Hematopoietic multipotent progenitor cell treated with erythropoietin and hydrocortisone succinate and interleukin-3 and kit ligand, for 6 days (in vitro differentiated cells): ENCODE measurements around the gene PNPLA1.
A peak's percentile ranks its signal among the peaks of the same experiment; 100 is the strongest.

ENCODE experiments used
- DNase-seq: peaks from one replicate; pipeline ENCODE4 v3.0.0-alpha.2; 2015

The PNPLA1 gene

DNA sequence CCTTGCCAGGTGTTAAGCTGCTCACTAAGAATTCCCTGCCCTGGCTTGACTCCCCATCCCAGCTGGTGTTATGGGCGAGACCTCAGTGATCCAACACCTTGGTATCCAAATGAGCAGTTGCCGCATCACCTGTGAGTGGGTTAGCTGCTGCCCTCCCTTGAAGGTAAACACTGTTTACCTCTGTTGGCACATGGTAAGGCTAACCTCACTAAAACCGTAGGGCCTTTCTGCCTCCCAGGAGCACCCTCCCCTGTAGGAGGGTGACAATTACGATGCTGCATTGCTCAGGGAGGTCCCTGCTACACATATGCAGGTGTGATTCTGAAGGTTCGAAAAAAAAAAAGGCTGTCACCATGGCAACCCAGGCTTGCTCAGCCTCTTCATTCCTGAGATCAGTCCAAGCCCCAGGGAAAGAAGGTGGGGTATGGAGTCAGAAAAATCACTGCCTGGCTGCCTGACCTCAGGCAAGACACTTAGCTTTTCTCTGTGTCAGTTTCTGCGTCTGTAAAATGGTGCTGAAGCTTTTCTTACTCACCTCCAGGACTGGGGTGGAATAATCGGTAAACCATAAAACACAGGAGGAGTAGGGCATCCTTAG is 19.5 kb downstream of the PNPLA1 start:
- DNase-seq = no peak

DNA sequence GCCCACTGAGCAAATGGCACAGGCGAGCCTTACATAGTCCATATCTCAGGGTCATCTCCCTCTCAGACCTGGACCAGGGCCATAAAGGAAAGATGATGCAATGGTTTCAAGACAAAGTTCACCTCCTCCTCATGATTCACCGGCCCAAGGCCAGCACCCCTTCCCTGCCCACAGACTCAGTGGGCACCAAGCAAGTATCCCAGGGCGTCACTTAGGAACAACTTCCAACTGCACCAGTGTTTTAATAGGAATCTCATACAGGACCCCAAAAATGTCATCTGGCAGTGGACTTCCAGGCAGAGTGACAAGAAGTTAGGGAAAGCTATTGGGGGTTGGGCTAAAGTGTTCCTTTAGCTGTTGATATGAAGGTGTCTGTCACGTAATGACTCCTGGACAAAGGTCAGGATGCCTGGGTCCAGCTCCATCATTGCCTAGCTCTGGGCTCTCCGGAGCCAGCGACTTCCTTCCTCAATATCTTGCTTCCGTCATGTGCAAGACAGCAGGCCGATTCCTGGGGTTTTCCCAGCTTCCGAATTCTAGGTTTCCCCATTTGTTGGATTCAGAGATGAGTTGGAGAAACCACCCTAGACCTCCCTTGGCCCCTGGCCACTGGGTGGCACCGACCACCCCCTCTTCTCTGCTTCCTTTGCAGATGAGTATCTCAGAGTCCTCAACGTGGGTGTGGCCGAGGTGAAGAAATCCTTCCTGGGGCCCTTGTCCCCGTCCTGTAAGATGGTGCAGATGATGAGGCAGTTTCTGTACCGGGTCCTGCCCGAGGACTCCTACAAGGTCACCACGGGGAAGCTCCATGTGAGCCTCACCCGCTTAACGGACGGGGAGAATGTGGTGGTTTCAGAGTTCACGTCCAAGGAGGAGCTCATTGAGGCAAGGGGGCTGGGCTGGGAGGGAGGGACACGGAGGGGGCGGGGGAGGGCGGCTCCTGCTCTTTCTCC is 21.1 kb downstream of the PNPLA1 start:
- DNase-seq = peak; percentile 65

DNA sequence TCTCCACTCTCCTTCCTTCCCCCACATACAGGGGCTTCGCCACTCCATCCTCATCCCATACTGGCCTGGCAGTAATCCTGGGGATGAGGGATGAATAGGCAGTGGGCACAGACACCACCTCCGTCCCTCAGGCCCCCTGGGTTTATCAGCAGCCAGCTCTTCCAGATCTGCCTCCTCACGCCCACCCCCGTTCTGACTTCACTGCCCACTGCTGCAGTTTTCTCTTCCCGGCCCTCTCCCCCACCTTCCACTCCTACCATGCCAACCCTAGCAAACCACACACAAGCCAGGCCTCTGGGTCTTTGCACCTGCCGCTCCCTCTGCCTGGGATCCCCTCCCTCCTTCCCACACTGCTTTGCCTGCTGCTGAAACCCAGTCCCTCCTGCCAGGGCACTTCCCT is 22.3 kb downstream of the PNPLA1 start:
- DNase-seq = no peak

DNA sequence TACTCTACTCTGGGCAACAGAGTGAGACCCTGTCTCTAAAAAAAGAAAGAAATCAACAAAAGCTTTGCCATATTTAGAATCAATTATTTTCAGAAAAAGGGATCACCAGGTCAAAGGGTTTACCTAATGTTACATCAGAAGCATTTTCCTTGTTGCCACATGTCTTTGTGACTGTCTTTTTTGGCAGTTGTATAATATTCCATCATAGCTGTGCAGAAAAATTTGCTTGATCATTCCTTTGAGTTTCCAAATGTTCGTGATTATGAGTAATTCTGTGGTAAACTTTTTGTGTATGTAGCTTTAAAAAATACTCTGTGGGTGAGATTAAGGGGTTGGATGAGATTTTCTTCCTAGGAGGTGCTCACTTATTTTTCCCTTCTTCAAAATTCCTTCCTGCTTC is 26.4 kb downstream of the PNPLA1 start:
- DNase-seq = no peak

DNA sequence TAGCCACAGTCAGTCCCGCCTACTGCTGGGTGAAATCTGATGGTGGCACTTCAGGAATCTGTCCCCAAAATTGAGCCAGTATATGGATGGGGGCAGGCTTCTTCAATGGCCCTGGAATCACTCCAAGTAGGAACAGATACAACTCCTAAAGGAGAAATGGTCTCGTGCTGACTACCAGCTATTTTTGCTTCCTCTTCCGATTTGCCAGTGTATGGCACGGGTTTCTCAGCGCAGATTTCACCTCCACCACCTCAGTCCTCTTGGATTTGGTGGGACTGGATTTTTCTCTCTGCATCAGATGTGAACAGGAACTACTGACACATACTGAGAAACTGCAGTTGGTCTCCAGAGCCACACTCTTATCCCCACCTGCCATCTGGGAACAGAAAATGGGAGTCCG is 27.2 kb downstream of the PNPLA1 start:
- DNase-seq = no peak

DNA sequence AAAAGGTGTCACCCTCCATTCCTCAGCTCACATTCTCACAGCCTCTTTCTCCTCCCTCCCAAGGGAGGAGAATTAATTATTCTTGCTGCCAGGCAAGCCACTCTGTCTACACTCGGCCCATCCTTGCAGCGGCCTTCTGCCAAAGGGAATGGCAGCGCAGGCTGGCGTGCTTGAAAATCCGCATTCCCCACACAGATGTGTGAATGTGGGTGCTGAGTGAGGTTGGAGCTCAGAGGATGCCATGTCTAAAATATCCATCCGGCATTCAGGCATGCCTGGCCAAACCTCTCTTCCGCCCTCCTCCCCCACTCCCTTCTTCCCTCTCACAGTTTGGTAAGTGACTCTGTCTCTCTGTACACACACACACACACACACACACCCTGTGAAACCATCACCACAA is 27.7 kb downstream of the PNPLA1 start:
- no peak for DNase-seq

DNA sequence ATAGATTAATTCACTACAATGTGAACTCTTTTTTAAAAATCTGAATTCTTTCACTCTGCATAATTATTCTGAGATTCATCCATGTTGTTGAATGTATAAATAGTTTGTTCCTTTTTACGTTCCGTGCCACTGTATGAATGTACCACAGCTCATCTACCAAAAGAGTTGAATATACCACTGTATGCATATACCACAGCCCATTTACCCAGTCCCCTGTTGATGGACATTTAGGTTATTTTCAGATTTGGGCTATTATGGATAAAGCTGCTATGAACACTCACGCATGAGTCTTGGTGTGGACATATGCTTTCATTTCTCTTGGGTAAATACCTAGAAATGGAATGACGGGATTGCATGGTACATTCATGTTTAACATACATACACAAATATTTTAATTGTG is 28.2 kb downstream of the PNPLA1 start:
- no peak for DNase-seq

DNA sequence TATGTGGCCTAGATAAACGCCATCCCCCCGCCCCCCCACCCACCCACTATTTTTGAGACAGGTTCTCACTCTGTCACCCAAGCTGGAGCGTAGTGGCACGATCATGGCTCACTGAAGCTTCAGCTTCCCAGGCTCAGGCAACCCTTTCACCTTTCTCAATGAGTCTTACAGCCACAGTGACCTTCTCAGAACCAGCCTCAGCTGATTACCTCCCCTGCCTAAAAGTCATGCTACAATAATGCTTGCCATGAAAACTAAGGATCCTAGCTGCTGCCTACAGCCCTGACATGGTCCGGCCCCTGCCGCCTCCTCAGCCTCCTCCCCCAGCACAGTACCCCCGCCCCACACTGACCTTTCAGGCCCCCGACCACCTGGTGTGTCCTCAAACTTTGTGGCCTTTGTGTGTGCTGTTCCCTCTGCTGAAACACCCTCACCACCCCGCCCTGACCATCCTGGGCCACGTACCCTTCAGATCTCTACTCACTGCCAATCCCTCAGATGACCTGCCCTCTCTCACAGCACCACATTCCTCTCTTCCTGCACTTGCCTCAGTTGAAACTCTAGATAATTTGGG is 31.3 kb downstream of the PNPLA1 start:
- no peak for DNase-seq

DNA sequence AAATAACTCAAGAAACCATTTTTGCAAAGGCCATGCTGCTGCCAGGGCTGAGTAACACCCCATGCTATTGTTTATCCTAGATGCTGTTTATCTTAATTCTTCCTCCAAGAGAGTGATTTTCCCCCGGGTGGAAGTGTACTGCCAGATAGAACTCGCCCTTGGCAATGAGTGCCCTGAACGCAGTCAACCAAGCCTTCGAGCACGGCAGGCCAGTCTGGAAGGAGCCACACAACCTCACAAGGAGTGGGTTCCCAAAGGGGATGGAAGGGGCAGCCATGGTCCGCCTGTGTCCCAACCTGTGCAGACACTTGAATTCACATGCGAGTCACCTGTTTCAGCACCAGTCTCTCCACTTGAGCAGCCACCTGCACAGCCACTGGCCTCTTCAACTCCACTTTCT is 31.9 kb downstream of the PNPLA1 start:
- no peak for DNase-seq

DNA sequence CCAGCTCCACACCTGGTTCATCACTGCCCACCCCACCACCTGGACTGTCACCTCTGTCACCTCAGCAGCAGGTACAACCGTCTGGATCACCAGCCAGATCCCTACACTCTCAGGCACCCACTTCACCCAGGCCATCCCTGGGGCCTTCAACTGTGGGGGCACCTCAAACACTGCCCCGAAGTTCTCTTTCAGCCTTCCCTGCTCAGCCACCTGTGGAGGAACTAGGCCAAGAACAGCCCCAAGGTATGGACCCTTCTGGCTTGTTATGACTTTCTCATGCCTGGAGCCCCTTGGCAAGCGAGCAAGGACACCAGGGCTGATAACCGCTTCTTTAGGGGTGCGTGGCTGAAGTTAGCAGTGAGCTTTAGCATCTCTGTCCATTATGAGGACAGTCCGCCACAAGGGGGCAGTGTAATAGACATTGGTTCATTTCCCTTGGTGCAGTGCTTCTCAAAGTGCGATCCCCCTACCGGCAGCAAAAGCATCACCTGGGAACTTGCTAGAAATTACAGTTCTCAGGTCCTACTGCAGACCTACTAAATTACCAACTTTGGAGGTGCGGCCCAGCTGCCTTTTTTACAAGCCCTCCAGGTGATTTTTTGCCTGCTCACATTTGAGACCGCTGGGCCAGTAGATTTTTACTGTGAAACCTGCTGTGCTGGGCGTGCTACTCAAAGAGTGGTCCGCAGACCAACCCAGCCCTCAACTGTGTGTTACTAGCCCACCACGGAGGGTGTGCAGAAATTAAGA is 32.5 kb downstream of the PNPLA1 start:
- peak; percentile 98 for DNase-seq

DNA sequence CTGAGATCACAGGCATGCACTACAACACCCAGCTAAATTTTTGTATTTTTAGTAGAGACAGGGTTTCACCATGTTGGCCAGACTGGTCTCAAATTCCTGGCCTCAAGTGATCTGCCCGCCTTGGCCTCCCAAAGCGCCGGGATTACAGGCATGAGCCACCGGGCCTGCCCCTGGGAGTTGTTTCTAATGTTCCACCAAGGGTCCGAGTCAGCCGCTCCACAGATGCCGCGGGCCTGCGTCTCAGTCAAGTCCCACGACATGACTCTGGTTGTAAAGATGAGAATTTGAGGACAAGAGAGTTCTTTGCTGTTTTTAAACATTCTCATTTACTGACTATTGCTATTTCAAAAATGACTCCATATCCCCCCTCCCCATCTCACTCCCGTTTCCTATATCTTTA is 36.0 kb downstream of the PNPLA1 start:
- no peak for DNase-seq

DNA sequence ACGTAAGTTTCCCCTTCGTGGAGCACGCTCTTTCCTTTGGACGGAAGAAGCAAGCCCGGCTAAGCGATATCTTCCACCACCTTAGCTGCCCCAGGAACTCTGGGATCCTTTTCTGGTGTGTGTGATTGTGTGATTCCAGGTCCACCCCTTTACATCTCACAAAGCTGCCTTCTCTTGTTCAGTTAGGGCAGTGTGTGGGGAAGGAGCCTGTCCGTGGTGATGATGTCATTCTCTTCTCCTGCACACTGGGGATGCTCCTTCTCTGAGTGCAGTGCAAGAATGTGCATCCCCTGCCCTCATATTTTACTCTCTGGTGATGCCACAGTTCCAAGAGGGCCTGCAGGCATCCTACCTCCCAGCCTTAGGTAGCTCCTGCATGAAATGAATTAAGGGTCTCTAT is 36.5 kb downstream of the PNPLA1 start:
- DNase-seq = no peak

DNA sequence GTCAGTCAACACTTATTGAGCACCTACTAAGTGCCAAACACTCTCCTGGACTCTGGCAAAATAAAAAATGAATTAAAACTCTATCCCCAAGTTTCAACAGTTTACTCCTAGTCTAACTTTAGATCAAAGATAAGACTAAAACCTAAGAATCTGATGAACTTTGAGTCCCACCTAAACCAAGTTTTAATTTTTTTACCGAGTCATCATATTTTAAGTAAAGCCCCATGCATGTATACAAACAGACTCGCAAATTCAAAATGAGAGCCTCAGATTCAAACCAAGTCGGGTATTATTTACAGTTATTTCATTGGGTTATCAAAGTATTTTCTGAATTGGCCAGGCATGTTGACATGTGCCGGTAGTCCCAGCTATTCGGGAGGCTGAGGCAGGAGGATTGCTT is 38.7 kb downstream of the PNPLA1 start:
- DNase-seq = no peak

DNA sequence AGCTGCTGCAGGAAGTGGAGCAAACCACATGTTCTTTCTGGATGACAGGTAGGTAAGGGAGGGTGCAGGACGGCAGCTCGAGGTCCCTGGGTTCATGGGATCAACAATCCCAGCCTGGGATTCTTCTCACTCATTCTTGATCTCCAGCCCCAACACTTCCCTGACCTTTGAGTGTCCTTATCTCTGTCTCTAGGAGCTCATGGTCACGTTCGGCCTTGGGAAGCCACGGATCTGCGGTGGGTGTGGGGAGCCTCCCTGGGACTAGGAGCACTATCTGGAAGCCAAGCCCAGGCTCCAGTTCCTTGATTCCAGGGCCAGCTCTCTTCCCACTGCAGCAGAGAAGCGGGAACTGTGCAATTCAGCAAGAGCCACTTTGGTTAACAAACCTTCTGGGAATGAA is 39.3 kb downstream of the PNPLA1 start:
- no peak for DNase-seq

DNA sequence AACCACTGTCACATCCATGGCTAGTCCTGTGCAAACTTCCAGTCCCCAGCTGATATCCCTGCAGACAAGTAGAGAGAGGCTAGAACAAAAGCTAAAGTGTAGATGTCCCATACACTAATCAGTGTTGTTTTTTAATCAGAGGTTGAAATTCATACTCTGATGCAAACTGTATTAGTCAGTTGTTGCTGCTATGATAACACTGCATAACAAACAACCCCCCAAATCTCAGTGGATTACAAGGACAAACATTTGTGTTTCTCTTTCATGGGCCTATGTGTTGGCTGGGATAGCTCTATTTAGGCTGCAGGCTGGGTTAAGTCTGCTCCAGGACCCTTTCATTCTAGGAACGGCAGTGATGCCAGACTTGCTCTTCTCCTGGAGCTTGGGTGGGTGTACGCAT is 40.0 kb downstream of the PNPLA1 start:
- no peak for DNase-seq

DNA sequence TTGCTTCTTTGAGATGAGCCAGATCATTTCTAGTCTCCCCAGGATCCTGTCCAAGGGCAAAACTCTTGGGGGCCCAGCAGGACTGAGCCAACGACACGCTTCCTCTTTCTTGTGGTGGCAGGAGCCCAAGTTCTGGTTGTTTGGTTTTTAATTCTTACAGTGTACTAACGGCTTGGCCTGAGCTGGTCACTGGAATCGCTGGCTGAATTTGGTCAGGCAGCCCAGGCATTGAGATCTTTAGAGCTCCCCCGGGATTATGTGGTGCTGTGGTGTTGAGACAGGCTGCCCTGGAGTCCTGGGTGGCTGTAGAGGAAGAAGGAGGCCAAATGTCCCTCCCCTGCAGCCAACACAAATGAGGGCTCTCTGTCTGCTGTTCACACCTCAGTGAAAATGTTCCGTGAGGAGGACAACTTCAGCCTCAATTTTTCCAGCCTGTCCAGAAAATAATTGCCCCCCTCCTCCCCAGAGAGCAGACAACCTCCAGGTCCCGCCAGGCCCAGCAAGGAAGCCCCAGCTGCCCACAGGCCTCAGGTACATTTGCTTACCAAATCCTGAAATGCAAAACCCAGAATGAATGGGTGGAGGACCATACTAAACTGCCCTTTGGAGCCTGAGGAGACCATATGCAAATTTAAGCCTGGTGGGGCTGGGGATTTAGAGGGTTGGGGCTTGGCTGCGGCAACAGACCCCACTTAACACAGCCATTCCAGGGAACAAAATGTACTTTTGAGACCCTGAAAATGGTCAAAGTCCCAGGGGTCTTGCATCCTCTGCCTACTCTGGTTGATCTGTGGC is 43.2 kb downstream of the PNPLA1 start:
- DNase-seq = peak; percentile 67

DNA sequence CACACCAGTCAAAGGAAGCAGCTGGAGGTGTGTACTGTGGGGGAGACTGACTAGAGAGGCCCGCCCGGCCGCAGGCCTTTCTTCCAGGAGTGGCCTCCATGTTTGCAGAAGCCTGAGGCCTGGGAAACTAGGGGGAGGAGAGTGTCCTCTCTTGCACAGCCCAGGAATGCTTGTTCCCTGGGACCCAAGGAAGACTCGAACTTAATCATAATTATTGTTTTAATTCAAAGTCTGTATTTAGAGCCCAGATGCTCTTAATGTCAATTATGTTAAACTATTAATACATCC is 43.7 kb downstream of the PNPLA1 start:
- no peak for DNase-seq

DNA sequence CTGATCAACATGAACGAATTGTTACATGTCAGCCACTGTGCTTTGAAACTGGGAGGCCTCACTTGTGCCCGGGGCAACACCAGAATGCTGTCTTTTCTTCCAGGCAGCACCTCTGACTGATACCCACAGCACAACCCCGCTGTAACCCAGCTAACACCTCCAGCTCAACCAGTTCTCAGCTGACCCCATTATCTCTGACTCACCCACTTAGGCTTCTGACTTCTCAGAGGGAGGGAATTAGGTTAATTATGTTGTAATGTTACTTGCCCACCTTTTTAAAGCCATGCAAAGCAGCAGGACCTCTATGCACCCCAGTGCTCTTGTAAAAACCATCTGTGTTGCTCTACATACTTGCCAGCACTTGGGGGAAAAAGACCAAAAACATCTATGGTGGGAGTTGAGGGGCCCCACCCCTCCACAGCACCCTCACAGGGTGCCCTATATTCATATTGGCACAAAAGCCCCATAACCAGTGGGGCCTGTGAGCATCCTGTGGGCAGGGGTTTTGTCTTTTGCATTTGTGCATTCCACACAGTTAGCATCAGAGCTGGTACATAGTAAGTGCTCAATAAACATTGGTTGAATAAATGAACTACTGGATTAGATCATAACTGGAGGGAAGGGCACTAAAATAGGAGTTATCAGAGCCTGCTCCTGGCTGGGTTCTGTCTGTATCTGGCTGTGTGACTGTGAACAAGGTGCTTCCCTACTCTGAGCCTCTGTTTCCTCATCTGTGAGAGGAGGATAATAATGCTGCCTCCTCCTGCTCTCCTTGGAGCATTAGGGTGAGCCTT is 44.6 kb downstream of the PNPLA1 start:
- DNase-seq = no peak

DNA sequence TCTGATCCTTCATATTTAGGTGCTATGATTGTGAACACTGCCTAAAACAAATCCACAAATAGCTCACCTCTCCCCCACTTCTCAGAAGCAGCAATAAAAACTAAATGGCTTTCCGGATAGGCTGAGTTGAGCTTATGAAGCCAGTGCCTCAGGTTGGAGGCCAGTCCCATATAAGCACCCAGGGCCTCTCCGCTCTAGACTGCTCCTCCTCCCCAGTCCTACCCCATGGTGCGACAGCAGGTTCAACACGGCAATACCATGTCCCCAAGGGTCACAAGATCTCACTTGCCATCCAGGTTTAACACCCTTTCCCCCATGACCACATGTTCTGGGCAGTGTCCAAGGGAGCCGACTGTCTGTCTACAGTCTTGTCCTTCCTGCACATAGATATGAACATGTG is 46.1 kb downstream of the PNPLA1 start:
- DNase-seq = no peak

DNA sequence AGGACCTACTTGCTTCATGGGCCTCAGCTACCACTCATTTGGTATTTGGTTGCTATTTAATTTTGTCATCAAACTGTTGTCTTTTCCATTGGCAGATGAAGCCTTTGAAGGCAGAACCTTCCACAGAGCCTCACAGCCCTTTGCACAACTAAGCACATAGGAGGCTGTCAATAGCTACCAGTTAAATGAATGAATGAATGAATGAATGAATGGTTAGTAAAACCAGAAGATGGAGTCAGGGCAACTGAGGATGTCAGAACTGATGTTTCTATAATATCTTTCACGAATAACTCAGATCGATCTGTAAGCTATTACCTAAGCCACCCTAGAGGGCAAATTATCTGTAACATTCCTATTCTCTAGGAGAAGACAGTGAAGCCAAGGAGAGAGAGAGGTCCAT is 47.8 kb downstream of the PNPLA1 start:
- no peak for DNase-seq

DNA sequence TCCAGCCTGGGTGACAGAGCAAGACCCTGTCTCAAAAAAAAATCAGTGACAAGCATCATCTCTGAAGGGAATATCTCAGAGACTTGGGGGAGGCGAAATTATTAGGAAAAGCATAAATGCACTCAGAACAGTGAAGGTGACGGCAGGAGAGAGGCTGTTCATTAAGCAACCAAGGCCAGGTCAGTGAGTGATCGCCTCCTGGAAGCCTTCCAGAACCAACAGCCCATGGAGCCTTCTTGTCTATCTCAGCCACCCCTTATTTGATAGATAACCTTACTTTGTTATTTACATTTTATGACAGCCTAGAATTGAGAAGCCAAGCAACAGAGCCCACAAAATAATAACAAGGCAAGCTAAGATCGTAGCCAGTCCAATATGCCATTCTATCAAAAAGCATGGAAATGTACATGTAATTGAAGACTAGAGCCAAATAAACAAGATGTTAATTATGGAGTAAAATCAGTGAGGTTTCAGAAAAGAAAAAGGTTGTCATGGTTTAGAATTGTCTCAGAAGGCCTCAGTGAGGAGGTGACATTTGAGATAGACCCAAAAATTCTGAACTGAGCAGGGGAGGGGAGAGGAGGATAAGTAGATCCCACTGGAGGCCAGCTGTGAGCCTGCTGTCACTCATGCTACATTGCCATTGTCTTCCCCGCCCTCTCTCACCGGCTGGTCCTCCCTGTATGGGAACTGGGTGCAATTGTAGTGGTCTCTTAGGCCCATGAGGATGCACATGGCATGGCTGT is 49.0 kb downstream of the PNPLA1 start:
- DNase-seq = no peak

DNA sequence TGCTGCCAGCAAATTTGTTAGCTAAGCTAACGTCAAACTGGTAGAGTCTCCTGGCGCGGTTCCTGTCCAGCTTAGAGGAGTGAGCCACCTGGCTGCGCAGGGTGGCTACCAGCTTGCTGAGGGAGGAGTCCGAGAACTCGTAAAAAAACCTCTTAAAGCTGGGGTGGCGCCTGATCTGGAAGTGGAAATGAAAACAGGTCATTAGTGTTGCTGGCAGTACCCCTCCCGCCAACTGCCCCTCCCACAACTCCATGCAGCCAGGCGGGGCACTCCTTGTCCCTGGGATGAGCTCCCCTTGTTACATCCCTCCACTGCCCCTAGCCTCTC is 49.5 kb downstream of the PNPLA1 start:
- DNase-seq = no peak
